RWPE2 (cell line): ENCODE measurements around the gene MEGF9.

ENCODE experiments used
- ATAC-seq: fragments of 200-7000 bp; cut with Tn5 transposase; 3 replicates; pipeline ENCODE4 v1.9.1; 2021; ENCODE audit warnings: low read depth
- DNase-seq: peaks from one replicate; pipeline ENCODE4 v3.0.0-alpha.2; 2020; ENCODE audit warnings: low spot score
- H3K27ac ChIP-seq: fragments of 450-650 bp; 2 replicates; pipeline ENCODE4 v1.5.1; 2017; ENCODE audit warnings: mild to moderate bottlenecking; ENCODE audit not compliant: poor library complexity, severe bottlenecking
- H3K27me3 ChIP-seq: fragments of 250-450 bp; sonication (Bioruptor Pico); 2 replicates; pipeline ENCODE4 v1.5.1; 2021; ENCODE audit warnings: mild to moderate bottlenecking, moderate library complexity; ENCODE audit not compliant: insufficient read depth, poor library complexity, severe bottlenecking
- H3K36me3 ChIP-seq: fragments of 250-450 bp; sonication (Bioruptor Pico); 2 replicates; pipeline ENCODE4 v1.5.1; 2020; ENCODE audit warnings: low read depth, mild to moderate bottlenecking, moderate library complexity
- H3K4me1 ChIP-seq: fragments of 250-450 bp; sonication (Bioruptor Pico); 2 replicates; pipeline ENCODE4 v1.5.1; 2021; ENCODE audit warnings: mild to moderate bottlenecking, moderate library complexity; ENCODE audit not compliant: insufficient read depth, poor library complexity, severe bottlenecking
- H3K4me3 ChIP-seq: fragments of 250-450 bp; sonication (Bioruptor Pico); 2 replicates; pipeline ENCODE4 v1.5.1; 2021; ENCODE audit warnings: mild to moderate bottlenecking, moderate library complexity; ENCODE audit not compliant: severe bottlenecking
- H3K9me3 ChIP-seq: fragments of 250-450 bp; sonication (Bioruptor Pico); 2 replicates; pipeline ENCODE4 v1.5.1; 2021; ENCODE audit warnings: mild to moderate bottlenecking, moderate library complexity; ENCODE audit not compliant: severe bottlenecking
- TF ChIP-seq, protein P1 (sequence below): fragments of 450-650 bp; IDR thresholded peaks from one replicate; pipeline ENCODE4 v1.5.1; 2017; ENCODE audit warnings: mild to moderate bottlenecking, moderate library complexity; ENCODE audit not compliant: poor library complexity, severe bottlenecking

MEGF9 gene

DNA sequence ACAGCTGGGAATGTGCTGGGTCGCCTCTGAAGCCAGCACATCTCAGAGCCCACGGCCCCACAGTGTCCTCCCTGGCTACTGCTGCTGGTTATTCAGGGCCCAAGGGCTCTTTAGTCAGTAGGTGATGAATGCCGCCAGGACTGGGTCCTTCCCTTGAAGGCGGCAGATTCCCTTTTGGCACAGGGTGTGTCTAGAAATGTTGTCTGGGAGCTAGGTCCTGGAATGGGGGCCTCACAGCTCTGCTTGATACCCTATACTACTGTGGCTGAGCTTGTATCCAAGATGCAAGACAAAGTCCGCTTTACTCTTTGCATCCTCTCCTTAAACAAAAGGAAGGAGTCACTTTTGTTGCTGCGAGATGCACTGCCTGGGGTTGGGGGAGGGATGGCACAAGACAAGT is 33.1 kb downstream of the MEGF9 start:
- peaks cover 5% of the 10 kb centered on the region for H3K4me1 ChIP-seq
- H3K27me3 ChIP-seq: no peaks in the 10 kb centered on the region
- H3K36me3 ChIP-seq: no peaks in the 10 kb centered on the region
- no peak for DNase-seq
- no peaks in the 10 kb centered on the region for H3K9me3 ChIP-seq
- TF ChIP-seq, protein P1, sequence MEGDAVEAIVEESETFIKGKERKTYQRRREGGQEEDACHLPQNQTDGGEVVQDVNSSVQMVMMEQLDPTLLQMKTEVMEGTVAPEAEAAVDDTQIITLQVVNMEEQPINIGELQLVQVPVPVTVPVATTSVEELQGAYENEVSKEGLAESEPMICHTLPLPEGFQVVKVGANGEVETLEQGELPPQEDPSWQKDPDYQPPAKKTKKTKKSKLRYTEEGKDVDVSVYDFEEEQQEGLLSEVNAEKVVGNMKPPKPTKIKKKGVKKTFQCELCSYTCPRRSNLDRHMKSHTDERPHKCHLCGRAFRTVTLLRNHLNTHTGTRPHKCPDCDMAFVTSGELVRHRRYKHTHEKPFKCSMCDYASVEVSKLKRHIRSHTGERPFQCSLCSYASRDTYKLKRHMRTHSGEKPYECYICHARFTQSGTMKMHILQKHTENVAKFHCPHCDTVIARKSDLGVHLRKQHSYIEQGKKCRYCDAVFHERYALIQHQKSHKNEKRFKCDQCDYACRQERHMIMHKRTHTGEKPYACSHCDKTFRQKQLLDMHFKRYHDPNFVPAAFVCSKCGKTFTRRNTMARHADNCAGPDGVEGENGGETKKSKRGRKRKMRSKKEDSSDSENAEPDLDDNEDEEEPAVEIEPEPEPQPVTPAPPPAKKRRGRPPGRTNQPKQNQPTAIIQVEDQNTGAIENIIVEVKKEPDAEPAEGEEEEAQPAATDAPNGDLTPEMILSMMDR: no peak
- H3K4me3 ChIP-seq: no peak overlapping the region
- H3K27ac ChIP-seq: no peak overlapping the region
- ATAC-seq: no peak

DNA sequence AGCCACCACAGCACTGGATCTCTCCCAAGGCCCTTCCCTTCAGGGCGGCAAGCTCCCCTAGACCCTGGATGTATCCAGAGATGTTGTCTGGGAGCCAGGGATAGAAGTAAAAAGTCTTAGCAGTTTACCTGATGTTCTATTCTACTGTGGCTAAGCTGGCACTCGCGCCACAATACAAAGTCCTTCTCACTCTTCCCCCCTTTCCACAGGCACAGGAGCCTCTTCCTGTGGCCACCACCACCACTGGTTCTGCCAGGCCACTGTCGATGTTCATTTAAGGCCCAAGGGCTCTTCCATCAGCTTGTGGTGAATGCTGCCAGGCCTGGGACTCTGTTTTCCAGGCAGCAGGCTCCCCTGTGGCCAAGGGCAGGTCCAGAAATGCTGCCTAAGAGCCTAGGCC is 33.7 kb downstream of the MEGF9 start:
- no peak for DNase-seq
- TF ChIP-seq, protein P1: no peak
- Histone ChIP-seq H3K4me1 (peaks cover 5% of the 10 kb centered on the region), H3K4me3 (no peak overlapping the region), H3K36me3 (no peaks in the 10 kb centered on the region), H3K27me3 (no peaks in the 10 kb centered on the region), H3K27ac (no peak overlapping the region), H3K9me3 (no peaks in the 10 kb centered on the region)
- ATAC-seq: no peak

DNA sequence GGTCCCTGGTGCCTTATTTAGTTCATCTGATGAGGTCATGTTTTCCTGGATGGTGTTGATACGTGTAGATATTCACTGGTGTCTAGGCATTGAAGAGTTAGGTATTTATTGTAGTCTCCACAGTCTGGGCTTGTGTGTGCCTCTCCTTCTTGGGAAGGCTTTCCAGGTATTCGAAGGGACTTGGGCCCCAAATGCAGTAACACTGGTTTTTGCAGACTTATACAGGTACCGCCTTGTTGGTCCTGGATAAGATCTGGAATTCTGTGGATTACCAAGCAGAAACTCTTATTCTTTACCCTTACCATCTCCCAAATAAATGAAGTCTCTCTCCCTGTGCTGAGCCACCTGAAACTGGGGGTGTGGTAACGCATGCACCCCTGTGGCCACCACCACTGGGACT is 34.1 kb downstream of the MEGF9 start:
- DNase-seq: no peak
- H3K4me1 ChIP-seq: peaks cover 5% of the 10 kb centered on the region

DNA sequence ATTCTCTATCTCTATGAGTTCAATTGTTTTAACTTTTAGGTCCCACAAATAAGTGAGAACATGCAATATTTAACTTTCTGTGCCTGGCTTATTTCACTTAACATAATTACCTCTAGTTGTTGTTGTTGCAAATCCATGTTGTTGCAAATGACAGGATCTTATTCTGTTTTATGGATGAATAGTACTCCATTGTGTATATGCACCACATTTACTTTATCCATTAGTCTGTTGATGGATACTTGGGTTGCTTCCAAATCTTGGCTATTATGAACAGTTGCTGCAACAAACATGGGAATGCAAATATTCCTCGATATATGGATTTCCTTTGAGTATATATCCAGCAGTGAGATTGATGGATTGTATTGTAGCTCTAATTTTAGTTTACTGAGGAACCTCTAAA is 36.3 kb downstream of the MEGF9 start:
- Histone ChIP-seq H3K9me3 (no peaks in the 10 kb centered on the region), H3K27me3 (no peaks in the 10 kb centered on the region), H3K36me3 (no peaks in the 10 kb centered on the region), H3K4me3 (no peak overlapping the region), H3K4me1 (no peaks in the 10 kb centered on the region), H3K27ac (no peak overlapping the region)
- DNase-seq (no peak), ATAC-seq (no peak)
- TF ChIP-seq, protein P1: no peak

More for the DNA sequence above, 34.1 kb downstream of the MEGF9 start:
- H3K4me3 ChIP-seq: no peak overlapping the region
- H3K9me3 ChIP-seq: no peaks in the 10 kb centered on the region
- H3K36me3 ChIP-seq: no peaks in the 10 kb centered on the region
- H3K27me3 ChIP-seq: no peaks in the 10 kb centered on the region
- no peak overlapping the region for H3K27ac ChIP-seq
- TF ChIP-seq, protein P1: no peak
- ATAC-seq: no peak

DNA sequence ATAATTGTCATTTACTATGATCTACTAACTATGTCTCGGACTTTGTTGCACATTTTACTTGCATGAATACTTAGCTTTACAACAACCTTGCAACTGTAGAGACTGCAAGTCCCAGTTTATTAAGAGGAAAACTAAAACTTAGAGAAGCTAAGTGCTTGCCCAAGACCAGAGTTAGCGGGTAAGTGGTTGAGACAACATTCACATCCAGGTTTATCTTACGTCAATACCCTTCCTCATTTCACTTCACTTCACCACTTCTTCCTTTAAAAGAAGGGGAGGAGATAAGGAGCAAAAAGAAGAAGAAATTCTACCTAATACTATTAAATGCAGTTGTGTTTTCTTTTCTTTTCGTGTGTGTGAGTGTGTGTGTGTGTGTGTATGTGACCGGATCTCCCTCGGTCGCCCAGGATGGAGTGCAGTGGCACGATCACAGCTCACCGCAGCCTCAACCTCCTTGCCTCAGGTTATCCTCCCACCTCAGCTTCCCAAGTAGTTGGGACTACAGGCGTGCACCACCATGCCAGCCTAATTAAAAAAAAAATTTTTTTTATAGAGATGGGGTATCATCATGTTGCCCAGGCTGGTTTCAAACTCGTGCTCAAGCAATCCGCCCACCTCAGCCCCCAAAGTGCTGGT is 37.4 kb downstream of the MEGF9 start:
- TF ChIP-seq, protein P1: no peak
- no peak for ATAC-seq
- Histone ChIP-seq H3K9me3 (no peaks in the 10 kb centered on the region), H3K27me3 (no peaks in the 10 kb centered on the region), H3K36me3 (no peaks in the 10 kb centered on the region), H3K4me3 (no peak overlapping the region), H3K4me1 (no peaks in the 10 kb centered on the region), H3K27ac (no peak overlapping the region)
- no peak for DNase-seq
